KMS-11 (cell line): Measurements from ENCODE around the gene TM9SF4.
"Not testable (repeated sequence)": the region's sequence is repeated elsewhere in the genome, so short reads cannot be mapped to it uniquely, and the experiment has no call there.

Experiments used
- H2AFZ ChIP-seq: fragments of 200-600 bp; sonication (generic); 2 replicates; pipeline ENCODE4 v1.6.1; 2016; ENCODE audit warnings: antibody characterized with exemption, mixed run types, low read depth
- H3K27ac ChIP-seq: fragments of 200-600 bp; sonication (generic); 2 replicates; pipeline ENCODE4 v1.6.1; 2016; ENCODE audit warnings: mild to moderate bottlenecking, mixed run types
- H3K27me3 ChIP-seq: fragments of 200-600 bp; sonication (generic); 2 replicates; pipeline ENCODE4 v1.6.1; 2017; ENCODE audit warnings: mild to moderate bottlenecking, low read depth, mixed run types, moderate library complexity; ENCODE audit not compliant: insufficient read depth
- H3K36me3 ChIP-seq: fragments of 200-600 bp; sonication (generic); 2 replicates; pipeline ENCODE4 v1.6.1; 2017; ENCODE audit warnings: mild to moderate bottlenecking, mixed run types; ENCODE audit not compliant: insufficient read depth
- H3K4me1 ChIP-seq: fragments of 200-600 bp; sonication (generic); 2 replicates; pipeline ENCODE4 v1.6.1; 2016; ENCODE audit warnings: mild to moderate bottlenecking, low read depth, mixed run types; ENCODE audit not compliant: poor library complexity, severe bottlenecking
- H3K4me2 ChIP-seq: fragments of 200-600 bp; sonication (generic); 2 replicates; pipeline ENCODE4 v1.7.0; 2016; ENCODE audit warnings: mild to moderate bottlenecking, mixed run types
- H3K4me3 ChIP-seq: fragments of 200-600 bp; sonication (generic); IDR thresholded peaks from 2 replicates; pipeline ENCODE4 v1.6.1; 2017; ENCODE audit warnings: low read depth, low read length, mixed read lengths; ENCODE audit not compliant: insufficient read depth
- H3K79me2 ChIP-seq: fragments of 200-600 bp; sonication (generic); 2 replicates; pipeline ENCODE4 v1.6.1; 2016; ENCODE audit warnings: low read depth, mixed run types; ENCODE audit not compliant: insufficient read depth
- H3K9ac ChIP-seq: fragments of 200-600 bp; sonication (generic); 2 replicates; pipeline ENCODE4 v1.6.1; 2016; ENCODE audit warnings: mild to moderate bottlenecking, mixed run types
- H4K20me1 ChIP-seq: fragments of 200-600 bp; sonication (generic); 2 replicates; pipeline ENCODE4 v1.6.1; 2016; ENCODE audit warnings: mild to moderate bottlenecking, mixed run types; ENCODE audit not compliant: insufficient read depth
- CTCF ChIP-seq: fragments of 200-600 bp; sonication (generic); conservative IDR thresholded peaks from 2 replicates; pipeline ENCODE4 v1.6.1; 2017; ENCODE audit warnings: low read depth, mild to moderate bottlenecking, antibody characterized with exemption, low read length, moderate library complexity, mixed read lengths

TM9SF4 gene

GRCh38 chr20:32113591-32114260 is 4.2 kb downstream of the TM9SF4 start:
- Histone ChIP-seq H2AFZ (no peak overlapping the region), H3K27ac (no peak overlapping the region), H3K27me3 (no peaks in the 10 kb centered on the region), H3K79me2 (peaks cover 84% of the 10 kb centered on the region), H3K4me1 (peaks cover 14% of the 10 kb centered on the region), H4K20me1 (peaks cover 16% of the 10 kb centered on the region), H3K36me3 (no peaks in the 10 kb centered on the region), H3K4me3 (no peak overlapping the region), H3K4me2 (no peak overlapping the region), H3K9ac (no peak overlapping the region)
- no peak for TF ChIP-seq CTCF

- Histone ChIP-seq H3K79me2 (peaks cover 88% of the 10 kb centered on the region), H3K9ac (no peak overlapping the region), H3K36me3 (no peaks in the 10 kb centered on the region), H3K27ac (no peak overlapping the region), H2AFZ (no peak overlapping the region), H3K4me1 (peaks cover 14% of the 10 kb centered on the region), H4K20me1 (peaks cover 16% of the 10 kb centered on the region), H3K4me3 (no peak overlapping the region), H3K27me3 (no peaks in the 10 kb centered on the region), H3K4me2 (no peak overlapping the region)
- TF ChIP-seq CTCF: no peak
These were observed 4.9 kb downstream of the TM9SF4 start for GRCh38 chr20:32114305-32114960.

GRCh38 chr20:32115211-32115767 is 5.8 kb downstream of the TM9SF4 start:
- H3K9ac ChIP-seq: no peak overlapping the region
- H2AFZ ChIP-seq: no peak overlapping the region
- H3K4me2 ChIP-seq: no peak overlapping the region
- TF ChIP-seq CTCF: no peak
- no peak overlapping the region for H3K4me3 ChIP-seq
- H3K36me3 ChIP-seq: no peaks in the 10 kb centered on the region
- peaks cover 16% of the 10 kb centered on the region for H4K20me1 ChIP-seq
- peaks cover 14% of the 10 kb centered on the region for H3K4me1 ChIP-seq
- no peak overlapping the region for H3K27ac ChIP-seq
- peaks cover 89% of the 10 kb centered on the region for H3K79me2 ChIP-seq
- H3K27me3 ChIP-seq: no peaks in the 10 kb centered on the region

DNA sequence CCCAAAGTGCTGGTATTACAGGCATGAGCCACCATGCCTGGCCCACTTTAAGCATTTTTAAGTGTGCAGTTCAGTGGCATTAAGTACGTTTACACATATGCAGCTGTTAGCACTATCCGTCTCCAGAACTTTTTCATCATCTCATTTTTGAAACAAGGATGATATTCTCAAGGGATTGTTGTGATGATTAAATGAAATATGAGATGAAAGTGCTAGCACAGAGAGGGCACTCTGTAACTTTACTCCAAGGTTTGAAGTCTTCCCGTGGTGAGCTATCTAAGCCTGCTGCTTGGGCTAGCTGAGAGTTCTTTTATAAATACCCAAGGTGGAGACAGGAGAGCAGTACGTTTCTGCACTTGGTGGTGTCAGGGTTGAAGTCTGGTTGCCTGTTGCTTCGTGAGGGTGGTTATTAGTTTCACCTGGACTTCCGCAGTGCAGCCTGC is 6.6 kb downstream of the TM9SF4 start:
- H3K9ac ChIP-seq: no peak overlapping the region
- no peaks in the 10 kb centered on the region for H3K36me3 ChIP-seq
- H3K27ac ChIP-seq: no peak overlapping the region
- H3K4me3 ChIP-seq: no peak overlapping the region
- no peaks in the 10 kb centered on the region for H3K27me3 ChIP-seq
- TF ChIP-seq CTCF: no peak
- no peak overlapping the region for H3K4me2 ChIP-seq
- H2AFZ ChIP-seq: no peak overlapping the region
- peaks cover 88% of the 10 kb centered on the region for H3K79me2 ChIP-seq
- H3K4me1 ChIP-seq: peaks cover 5% of the 10 kb centered on the region
- peaks cover 16% of the 10 kb centered on the region for H4K20me1 ChIP-seq

- H2AFZ ChIP-seq, H3K4me3 ChIP-seq, H3K9ac ChIP-seq, H3K27me3 ChIP-seq, H3K4me1 ChIP-seq, H3K27ac ChIP-seq, H3K36me3 ChIP-seq, H3K4me2 ChIP-seq: not testable (repeated sequence)
- Histone ChIP-seq H3K79me2 (peaks cover 81% of the 10 kb centered on the region), H4K20me1 (peaks cover 16% of the 10 kb centered on the region)
These were observed 7.3 kb downstream of the TM9SF4 start for GRCh38 chr20:32116796-32117195.

DNA sequence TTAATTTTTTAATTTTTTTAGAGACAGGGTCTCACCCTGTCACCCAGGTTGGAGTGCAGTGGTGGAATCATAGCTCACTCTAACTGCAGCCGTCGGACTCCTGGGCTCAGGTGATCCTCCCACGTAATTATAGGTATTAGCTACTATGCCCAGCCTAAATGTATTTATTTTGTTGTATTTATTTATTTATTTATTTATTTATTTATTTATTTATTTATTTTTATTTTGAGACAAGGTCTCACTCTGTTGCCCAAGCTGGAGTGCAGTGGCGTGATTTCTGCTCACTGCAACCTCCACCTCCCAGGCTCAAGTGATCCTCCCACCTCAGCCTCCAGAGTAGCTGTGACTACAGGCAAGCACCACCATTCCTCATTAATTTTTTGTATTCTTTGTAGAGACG is 8.9 kb downstream of the TM9SF4 start:
- not testable (repeated sequence) for H3K4me1 ChIP-seq, H2AFZ ChIP-seq, H3K4me2 ChIP-seq, H3K9ac ChIP-seq, H3K36me3 ChIP-seq, H3K27ac ChIP-seq, H3K27me3 ChIP-seq, H3K4me3 ChIP-seq
- Histone ChIP-seq H3K79me2 (peaks cover 65% of the 10 kb centered on the region), H4K20me1 (peaks cover 16% of the 10 kb centered on the region)
